ENCODE results near the gene TTLL11. TPM values are rescaled to one million over a fixed set of nuclear protein-coding genes. Genes with fewer than 3 reads are reported as not detected.

TTLL11 gene
- total RNA-seq, 4 donors from 2014 or later: 12.3 to 20.5 (median 15.3) TPM

DNA sequence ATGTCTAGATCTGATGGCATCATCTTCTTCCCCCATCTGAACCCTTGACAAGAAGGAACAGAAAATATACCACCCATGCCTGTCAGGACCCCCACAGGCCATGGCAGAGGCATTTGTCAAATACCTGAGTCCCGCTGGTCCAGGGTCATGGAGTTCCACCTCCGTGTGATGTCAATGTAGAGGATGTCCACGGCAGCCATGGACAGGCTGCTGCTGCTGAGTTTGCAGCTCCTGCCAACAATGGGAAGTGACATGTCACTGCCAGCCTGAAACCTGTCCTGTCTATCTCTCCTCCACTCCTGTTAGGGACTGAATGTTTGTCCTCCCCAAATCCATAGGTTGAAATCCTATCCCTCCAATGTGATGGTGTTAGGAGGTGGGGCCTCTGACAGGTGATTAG is 232.9 kb downstream of the TTLL11 start:
- no peak for DNase-seq
- Histone ChIP-seq H3K4me3 (no peak overlapping the region), H3K36me3 (no peaks in the 10 kb centered on the region), H3K27me3 (no peaks in the 10 kb centered on the region), H3K9me3 (no peaks in the 10 kb centered on the region), H3K4me1 (peaks cover 3 to 6% of the 10 kb centered on the region in 2 donors), H3K27ac (no peak overlapping the region)
- in situ Hi-C loops (cut with MboI; ENCODE audit: low sequenced_read_pairs in 4 of 4): loop anchor here in 1 of 4 donors (10.0 kb wide), 1 partner anchor 135 kb away; no protein-coding TSS in a partner anchor
- intact Hi-C loops (cut with DNase I; ENCODE audit: low total_unique reads): loop anchor here (5.0 kb wide), 1 partner anchor 173 kb away; no protein-coding TSS in a partner anchor
- ATAC-seq: no peak
- TF ChIP-seq, protein P1, sequence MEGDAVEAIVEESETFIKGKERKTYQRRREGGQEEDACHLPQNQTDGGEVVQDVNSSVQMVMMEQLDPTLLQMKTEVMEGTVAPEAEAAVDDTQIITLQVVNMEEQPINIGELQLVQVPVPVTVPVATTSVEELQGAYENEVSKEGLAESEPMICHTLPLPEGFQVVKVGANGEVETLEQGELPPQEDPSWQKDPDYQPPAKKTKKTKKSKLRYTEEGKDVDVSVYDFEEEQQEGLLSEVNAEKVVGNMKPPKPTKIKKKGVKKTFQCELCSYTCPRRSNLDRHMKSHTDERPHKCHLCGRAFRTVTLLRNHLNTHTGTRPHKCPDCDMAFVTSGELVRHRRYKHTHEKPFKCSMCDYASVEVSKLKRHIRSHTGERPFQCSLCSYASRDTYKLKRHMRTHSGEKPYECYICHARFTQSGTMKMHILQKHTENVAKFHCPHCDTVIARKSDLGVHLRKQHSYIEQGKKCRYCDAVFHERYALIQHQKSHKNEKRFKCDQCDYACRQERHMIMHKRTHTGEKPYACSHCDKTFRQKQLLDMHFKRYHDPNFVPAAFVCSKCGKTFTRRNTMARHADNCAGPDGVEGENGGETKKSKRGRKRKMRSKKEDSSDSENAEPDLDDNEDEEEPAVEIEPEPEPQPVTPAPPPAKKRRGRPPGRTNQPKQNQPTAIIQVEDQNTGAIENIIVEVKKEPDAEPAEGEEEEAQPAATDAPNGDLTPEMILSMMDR (IDR thresholded peaks at IDR 0.05 in 4 of 5, conservative IDR thresholded peaks at IDR 0.05 in 1 of 5): no peak
- TF ChIP-seq POLR2A (IDR thresholded peaks at IDR 0.05): no peak

DNA sequence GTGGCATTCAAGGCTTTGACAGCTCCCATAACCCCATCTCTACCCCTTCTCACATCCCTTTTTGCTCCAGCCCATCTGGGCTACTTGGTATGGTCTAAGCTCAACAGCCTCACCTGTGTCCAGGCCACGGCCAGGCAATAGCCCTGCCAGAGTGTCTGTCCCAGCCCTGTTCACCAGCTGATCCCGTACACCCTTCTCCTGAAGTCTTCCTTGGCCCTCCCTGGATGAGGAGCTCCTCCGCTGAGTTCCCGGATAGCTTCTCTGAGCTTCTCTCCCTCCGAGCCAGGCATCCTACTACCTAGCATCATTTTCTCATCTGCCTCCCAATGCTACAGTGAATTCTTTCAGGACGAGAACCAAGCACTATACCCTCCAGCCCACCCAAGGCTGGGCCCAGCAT is 233.5 kb downstream of the TTLL11 start:
- in situ Hi-C loops (cut with MboI; ENCODE audit: low sequenced_read_pairs in 4 of 4) (loop anchor here in 1 of 4 donors (10.0 kb wide), 1 partner anchor 135 kb away; no protein-coding TSS in a partner anchor), intact Hi-C loops (cut with DNase I; ENCODE audit: low total_unique reads) (loop anchor here (5.0 kb wide), 1 partner anchor 172 kb away; no protein-coding TSS in a partner anchor)
- Histone ChIP-seq H3K36me3 (no peaks in the 10 kb centered on the region), H3K4me1 (peaks cover 3 to 6% of the 10 kb centered on the region in 2 donors), H3K9me3 (no peaks in the 10 kb centered on the region), H3K4me3 (no peak overlapping the region), H3K27me3 (no peaks in the 10 kb centered on the region), H3K27ac (no peak overlapping the region)
- no peak for TF ChIP-seq POLR2A (IDR thresholded peaks at IDR 0.05)
- TF ChIP-seq, protein P1 (IDR thresholded peaks at IDR 0.05 in 4 of 5, conservative IDR thresholded peaks at IDR 0.05 in 1 of 5): no peak
- no peak for DNase-seq
- no peak for ATAC-seq

DNA sequence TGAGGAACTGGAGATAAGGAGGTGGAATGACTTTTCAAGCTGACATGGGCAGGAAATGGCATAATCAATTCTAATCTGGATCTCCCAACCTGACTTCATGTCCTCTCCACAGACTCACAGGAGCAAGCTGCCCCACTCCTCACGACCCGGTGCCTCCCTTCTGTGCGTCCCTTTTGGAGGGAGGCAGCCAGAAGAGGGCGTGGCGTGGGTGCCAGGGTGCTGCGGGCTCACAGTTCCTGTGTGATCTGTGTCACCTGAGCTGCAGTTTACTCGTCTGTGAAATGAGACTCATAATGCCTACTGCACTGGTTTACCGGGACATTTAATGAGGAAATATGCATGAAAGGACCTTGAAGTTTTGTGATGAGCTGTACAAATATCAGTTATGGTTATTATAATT is 234.3 kb downstream of the TTLL11 start:
- no peak overlapping the region for H3K27ac ChIP-seq
- in situ Hi-C loops (cut with MboI; ENCODE audit: low sequenced_read_pairs in 4 of 4) (no loop called here), intact Hi-C loops (cut with DNase I; ENCODE audit: low total_unique reads) (no loop called here)
- ATAC-seq (no peak), DNase-seq (no peak)
- no peaks in the 10 kb centered on the region for H3K9me3 ChIP-seq
- no peaks in the 10 kb centered on the region for H3K27me3 ChIP-seq
- no peak overlapping the region for H3K4me3 ChIP-seq
- H3K36me3 ChIP-seq: no peaks in the 10 kb centered on the region
- TF ChIP-seq, protein P1 (IDR thresholded peaks at IDR 0.05 in 4 of 5, conservative IDR thresholded peaks at IDR 0.05 in 1 of 5): no peak
- TF ChIP-seq POLR2A (IDR thresholded peaks at IDR 0.05): no peak
- peaks cover 3 to 6% of the 10 kb centered on the region in 2 donors for H3K4me1 ChIP-seq

DNA sequence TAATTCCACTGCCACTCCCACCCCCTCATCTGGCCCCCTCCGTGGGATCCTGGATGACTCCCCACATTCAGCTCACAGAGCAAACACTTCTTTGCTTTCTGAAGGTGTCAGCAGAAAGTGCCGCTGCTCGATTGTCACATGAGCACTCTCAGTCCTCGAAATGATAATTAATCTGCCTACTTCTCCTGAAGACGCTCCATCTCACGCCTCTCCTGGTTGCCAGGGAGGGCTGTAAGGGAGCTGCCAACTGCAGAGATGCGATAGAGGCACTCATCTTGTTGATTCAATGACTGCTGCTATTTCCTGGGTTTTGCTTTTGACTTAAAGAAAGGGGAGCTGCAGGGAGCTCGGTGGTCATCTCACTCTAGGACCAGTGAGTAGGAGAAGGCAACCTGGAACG is 235.2 kb downstream of the TTLL11 start:
- intact Hi-C loops (cut with DNase I; ENCODE audit: low total_unique reads): no loop called here
- Histone ChIP-seq H3K4me3 (no peak overlapping the region), H3K9me3 (no peaks in the 10 kb centered on the region), H3K27ac (no peak overlapping the region), H3K27me3 (no peaks in the 10 kb centered on the region), H3K4me1 (peaks cover 12% of the 10 kb centered on the region in 2 donors), H3K36me3 (no peaks in the 10 kb centered on the region)
- TF ChIP-seq, protein P1 (IDR thresholded peaks at IDR 0.05 in 4 of 5, conservative IDR thresholded peaks at IDR 0.05 in 1 of 5): no peak
- TF ChIP-seq POLR2A (IDR thresholded peaks at IDR 0.05): no peak
- DNase-seq (no peak), ATAC-seq (no peak)
- in situ Hi-C loops (cut with MboI; ENCODE audit: low sequenced_read_pairs in 4 of 4): no loop called here

DNA sequence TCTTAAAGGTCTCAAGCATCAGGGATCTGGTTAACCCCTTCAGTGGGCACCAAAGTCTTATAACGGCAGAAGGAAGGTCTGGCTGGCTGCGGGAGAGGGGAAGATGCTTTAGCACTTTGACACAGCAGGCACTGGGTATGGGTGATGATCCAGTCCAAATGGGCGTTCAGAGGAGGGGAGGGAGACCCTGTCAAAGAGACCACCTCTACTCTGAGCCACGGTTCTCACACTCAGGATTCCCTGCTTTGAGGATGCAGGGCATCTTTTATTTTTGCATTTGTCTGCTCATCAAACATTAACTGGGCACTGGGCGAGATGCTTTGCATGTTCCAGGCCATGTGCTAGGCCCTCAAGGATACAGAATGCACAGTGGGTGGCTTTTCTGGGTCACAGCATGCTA is 237.6 kb downstream of the TTLL11 start:
- intact Hi-C loops (cut with DNase I; ENCODE audit: low total_unique reads): no loop called here
- DNase-seq (no peak), ATAC-seq (no peak)
- no peak overlapping the region for H3K4me3 ChIP-seq
- in situ Hi-C loops (cut with MboI; ENCODE audit: low sequenced_read_pairs in 4 of 4): no loop called here
- peaks cover 11 to 14% of the 10 kb centered on the region in 2 donors for H3K4me1 ChIP-seq
- no peaks in the 10 kb centered on the region for H3K27me3 ChIP-seq
- H3K9me3 ChIP-seq: no peaks in the 10 kb centered on the region
- TF ChIP-seq, protein P1 (IDR thresholded peaks at IDR 0.05 in 4 of 5, conservative IDR thresholded peaks at IDR 0.05 in 1 of 5): no peak
- TF ChIP-seq POLR2A (IDR thresholded peaks at IDR 0.05): no peak
- no peaks in the 10 kb centered on the region for H3K36me3 ChIP-seq
- no peak overlapping the region for H3K27ac ChIP-seq
